GM12864 (cell line): ENCODE data around the gene CMTM6.

Experiments
- DNase-seq: peaks from one replicate; pipeline ENCODE4 v3.0.0-alpha.2; 2011; ENCODE audit warnings: low read depth
- H3K4me3 ChIP-seq: 2 replicates; pipeline ENCODE4 v1.5.1; 2011; ENCODE audit warnings: mild to moderate bottlenecking, low read depth, low read length, control low read depth
- TF ChIP-seq, protein P1 (sequence below): IDR thresholded peaks from 2 replicates; pipeline ENCODE4 v1.5.1; 2011; ENCODE audit warnings: low read depth, mild to moderate bottlenecking, moderate library complexity, low read length, control low read depth, inconsistent platforms; ENCODE audit errors: missing control alignments

The CMTM6 gene

DNA sequence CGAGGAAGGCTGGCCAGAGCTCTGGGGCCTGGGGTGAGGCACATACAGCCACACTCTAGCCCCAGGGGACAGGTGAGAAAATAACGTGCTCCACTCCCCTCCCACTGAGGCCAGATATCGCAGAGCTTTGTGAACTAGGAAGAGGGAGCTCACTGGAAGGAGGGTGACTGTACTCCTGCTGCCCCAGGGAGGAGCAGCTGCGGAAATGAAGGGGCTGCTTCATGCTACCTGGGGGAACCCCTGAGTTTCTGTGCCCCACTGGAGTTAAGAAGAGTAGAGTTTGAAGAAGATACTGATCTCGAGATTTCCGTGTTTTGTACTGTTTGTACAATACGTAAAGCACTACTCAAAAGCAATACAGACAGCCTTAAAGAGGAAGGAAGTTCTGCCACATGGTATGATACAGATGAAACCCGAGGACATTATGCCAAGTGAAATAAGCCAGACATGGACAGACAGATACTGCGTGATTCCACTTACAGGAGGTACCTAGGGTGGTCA is 44.6 kb downstream of the CMTM6 start:
- TF ChIP-seq, protein P1, sequence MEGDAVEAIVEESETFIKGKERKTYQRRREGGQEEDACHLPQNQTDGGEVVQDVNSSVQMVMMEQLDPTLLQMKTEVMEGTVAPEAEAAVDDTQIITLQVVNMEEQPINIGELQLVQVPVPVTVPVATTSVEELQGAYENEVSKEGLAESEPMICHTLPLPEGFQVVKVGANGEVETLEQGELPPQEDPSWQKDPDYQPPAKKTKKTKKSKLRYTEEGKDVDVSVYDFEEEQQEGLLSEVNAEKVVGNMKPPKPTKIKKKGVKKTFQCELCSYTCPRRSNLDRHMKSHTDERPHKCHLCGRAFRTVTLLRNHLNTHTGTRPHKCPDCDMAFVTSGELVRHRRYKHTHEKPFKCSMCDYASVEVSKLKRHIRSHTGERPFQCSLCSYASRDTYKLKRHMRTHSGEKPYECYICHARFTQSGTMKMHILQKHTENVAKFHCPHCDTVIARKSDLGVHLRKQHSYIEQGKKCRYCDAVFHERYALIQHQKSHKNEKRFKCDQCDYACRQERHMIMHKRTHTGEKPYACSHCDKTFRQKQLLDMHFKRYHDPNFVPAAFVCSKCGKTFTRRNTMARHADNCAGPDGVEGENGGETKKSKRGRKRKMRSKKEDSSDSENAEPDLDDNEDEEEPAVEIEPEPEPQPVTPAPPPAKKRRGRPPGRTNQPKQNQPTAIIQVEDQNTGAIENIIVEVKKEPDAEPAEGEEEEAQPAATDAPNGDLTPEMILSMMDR, result no peak
- no peak overlapping the region for H3K4me3 ChIP-seq
- no peak for DNase-seq

DNA sequence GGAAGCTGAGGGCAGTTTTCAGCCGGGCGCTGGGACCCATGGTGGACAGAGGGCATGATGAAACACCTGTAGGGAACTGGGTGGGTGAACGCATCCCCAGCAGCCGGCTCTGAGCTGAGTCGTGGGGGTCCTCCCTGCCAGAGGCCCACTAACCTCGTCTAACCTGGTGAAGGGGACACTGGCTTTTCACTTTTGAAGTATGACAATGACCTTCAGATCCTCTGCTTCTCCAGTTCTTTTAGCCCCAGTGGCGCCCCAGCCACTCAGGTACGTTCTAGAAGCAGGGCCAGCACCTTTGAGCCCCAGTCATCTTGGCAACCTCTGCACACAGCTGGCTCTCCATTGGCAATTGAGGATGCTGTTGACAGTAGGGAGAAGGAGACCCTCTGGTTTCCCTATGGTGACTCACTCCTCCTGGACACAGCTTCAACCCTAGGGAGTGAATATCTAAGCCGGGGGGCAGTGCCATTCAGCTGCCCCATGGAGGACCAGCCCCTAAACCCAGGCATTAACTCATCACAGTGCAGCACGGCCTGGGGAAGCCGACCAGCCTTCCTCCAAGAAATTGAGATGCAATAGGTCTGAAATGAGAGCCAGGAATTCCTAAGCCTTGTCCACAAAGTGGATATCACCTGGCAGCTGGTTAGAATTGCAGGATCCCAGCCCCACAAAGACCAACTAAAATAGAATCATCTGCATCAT is 46.1 kb downstream of the CMTM6 start:
- TF ChIP-seq, protein P1, result no peak
- DNase-seq, result no peak
- no peak overlapping the region for H3K4me3 ChIP-seq

DNA sequence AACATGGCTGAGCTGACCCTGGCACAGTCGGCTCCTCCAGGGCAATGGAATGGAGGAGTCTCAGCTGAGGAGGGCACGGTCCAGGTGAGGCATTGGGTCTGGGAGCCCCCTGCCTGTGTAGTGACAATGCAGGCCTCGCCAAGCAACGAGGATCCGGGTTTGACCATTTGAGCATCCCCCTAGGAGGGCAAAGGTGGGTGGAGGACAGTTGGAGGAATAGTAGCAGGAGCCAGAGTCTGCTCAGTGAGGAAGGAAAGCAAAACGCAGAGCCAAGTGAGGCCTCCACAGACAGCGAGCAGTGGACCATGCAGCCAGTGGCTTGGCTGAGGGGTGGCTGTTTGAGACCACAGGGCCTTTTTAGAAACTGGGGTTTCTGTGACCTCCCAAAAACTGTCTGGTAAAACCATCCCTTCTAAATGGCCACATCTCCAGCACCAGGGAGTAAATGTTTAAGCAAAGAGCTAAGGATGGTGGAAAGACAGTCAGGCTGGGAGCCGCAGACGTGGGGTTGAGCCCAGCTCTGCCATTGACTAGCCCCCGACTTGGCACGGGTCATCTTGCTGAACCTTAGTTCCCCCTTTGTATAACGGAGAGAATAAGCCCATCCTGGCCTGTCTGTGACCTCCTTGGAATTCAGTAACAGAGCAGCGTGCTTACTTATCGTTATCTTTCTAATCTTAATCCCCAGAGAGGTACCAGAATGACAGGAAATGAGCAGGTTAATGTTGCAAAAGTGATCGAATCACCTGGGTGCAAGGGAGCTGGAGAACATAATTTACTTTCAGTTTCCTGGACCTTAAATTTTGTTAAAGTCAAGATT is 46.8 kb downstream of the CMTM6 start:
- no peak for DNase-seq
- H3K4me3 ChIP-seq, result no peak overlapping the region
- TF ChIP-seq, protein P1, result no peak

DNA sequence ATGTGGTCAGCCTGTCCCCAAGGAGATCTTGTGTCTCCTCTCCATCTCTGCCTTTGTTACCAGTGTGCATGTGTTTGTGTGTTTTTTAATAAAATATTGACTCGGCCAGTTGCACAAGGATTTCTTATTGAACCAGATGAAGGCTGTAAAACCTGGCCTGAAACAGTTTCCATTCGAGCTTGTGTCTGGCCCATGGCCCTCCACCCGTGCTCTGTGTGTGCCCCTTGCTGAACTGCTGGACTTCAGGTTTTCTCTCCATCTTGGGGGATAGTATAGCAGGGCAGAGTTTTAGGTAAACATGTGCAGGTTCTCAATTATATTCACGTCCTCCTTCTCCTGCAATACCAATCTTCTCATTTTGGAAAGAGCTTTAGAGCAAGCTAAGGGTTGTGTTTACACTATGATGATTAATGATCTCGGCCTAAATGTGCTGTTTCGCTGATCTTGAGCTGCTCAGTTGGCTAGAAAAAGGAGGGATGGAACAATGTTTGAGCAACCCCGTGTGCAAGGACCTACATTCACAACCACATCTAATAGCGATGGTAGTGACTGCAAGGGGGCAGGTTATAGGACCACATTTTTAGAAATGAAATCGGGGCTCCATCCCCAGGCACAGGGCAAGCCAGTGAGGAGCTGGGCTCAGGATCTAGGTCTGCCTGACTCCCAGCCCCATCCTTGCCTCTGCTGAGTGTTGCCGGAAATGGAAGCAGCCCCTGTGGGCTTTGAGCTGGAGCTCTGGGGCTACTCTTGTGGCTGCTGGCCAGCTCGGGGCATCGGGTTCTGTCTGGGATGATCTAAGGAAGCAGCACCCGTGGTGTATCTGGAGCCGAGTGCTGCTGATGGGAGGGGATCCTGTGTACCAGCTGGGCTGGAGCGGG is 47.7 kb downstream of the CMTM6 start:
- no peak for DNase-seq
- H3K4me3 ChIP-seq, result no peak overlapping the region
- TF ChIP-seq, protein P1, result no peak

DNA sequence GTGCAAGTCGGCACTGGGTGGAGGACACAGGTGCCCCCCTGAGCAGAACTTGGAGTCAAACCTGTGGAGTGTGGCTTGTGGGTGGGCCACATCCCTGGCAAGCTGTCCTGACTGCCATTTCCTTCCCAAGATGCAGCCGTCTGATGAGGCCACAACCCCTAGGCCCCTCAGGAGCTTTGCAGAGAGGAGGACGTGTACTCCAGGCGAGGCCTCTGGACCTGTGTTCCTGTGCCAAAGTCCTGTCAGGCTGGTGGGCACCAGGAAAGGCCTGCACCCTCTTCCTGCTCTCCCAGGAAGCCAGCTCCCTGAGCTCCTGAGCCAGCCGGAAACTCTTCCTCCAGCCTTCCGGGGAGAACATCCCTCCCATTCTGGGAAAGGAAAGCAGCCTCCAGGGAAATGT is 48.5 kb downstream of the CMTM6 start:
- DNase-seq, result no peak
- H3K4me3 ChIP-seq, result no peak overlapping the region

DNA sequence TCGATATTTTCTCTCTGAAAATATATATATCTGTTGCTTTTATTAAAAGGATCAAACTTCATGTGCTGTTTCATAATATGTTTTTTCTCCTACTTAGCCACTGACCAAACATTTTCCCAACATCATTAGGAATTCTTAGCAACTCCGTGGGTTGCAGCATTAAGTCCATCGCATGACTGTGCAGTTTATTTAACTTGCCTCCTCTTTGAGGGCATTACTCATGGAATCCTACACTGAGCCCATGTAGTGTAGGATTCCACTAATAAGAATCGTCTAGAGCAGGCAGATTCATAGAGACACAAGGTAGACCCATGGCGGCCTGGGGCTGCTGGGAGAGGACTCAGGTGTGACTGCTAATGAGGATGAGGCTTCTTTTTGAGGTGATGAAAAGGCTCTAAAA is 49.3 kb downstream of the CMTM6 start:
- no peak overlapping the region for H3K4me3 ChIP-seq
- no peak for DNase-seq
- TF ChIP-seq, protein P1, result no peak

More for the DNA sequence above, 48.5 kb downstream of the CMTM6 start:
- TF ChIP-seq, protein P1, result no peak
